Measurements from ENCODE around the gene ESYT2. TPM values are rescaled to one million over a fixed set of nuclear protein-coding genes. Genes with fewer than 3 reads are reported as not detected.
"Not testable (repeated sequence)": the region's sequence is repeated elsewhere in the genome, so short reads cannot be mapped to it uniquely, and the experiment has no call there.

The ESYT2 gene
- total RNA-seq, 4 donors from 2014 or later = 68.3 to 95.8 (median 82.6) TPM

DNA sequence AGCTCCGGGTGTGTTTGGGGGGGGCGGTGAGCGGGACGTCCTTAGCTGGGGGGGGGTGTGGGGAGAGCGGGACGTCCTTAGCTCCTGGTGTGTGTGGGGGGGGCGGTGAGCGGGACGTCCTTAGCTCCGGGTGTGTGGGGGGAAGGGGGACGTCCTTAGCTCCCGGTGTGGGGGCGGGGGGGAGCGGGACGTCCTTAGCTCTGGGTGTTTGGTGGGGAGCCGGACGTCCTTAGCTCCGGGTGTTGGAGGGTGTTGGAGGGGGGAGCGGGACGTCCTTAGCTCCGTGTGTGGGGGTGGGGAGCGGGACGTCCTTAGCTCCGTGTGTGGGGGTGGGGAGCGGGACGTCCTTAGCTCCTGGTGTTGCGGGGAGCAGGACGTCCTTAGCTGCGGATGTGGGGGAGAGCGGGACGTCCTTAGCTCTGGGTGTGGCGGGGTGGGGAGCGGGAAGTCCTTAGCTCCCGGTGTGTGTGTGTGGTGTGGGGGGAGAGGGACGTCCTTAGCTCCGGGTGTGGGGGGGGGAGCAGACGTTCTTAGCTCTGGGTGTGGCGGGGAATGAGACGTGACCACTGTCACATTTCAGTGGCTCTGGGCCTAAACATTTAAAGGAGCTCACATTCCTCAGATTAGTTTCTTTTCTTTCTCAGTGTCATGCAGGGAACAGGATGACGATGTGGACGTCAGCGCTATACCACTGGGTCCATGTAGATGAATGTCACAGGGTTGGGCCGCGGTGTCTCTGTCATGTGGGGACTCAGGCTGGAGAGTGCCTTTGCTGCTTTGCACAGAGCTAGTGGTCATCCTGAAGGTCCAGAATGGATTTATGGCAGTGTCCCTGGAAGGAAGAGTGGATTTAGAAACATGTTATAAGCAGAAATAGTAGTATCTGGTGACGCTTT, 34.5 kb upstream of the ESYT2 start:
- Histone ChIP-seq H3K4me1 (peaks cover 22% of the 10 kb centered on the region), H3K27ac (peak overlapping the region; percentile 86), H3K9me3 (no peaks in the 10 kb centered on the region), H3K36me3 (no peaks in the 10 kb centered on the region), H3K4me3 (peak overlapping the region; percentile 56), H3K27me3 (no peaks in the 10 kb centered on the region)
- peak; percentile 90 to 91 for DNase-seq (ENCODE audit: low spot score in 2 of 2)
- 5% methylated on average over 14 of the region's 45 CpGs for WGBS
- TF ChIP-seq POLR2A (IDR thresholded peaks at IDR 0.05) = peak in 1 of 2 donors; percentile 13
- TF ChIP-seq CTCF (IDR thresholded peaks at IDR 0.05) = no peak

DNA sequence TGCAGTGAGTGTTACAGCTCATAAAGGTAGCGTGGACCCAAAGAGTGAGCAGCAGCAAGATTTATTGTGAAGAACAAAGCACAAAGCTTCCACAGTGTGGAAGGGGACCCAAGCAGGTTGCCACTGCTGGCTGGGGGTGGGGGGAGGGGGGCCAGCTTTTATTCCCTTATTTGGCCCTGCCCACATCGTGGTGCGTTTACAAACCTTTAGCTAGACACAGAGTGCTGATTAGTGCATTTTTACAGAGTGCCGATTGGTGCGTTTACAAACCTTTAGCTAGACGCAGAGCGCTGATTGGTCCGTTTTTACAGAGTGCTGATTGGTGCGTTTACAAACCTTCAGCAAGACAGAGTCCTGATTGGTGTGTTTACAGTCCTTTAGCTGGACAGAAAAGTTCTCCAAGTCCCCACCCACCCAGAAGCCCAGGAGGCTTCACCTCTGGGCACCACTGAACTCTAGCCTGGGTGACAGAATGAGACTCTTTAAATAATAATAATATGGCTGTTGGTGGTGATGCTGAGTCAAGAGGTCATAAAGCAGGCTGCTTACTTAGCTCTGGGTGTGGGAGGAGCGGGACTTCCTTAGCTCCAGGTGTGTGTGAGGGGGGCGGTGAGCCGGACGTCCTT, 33.8 kb upstream of the ESYT2 start:
- 87% methylated on average over 9 of the region's 13 CpGs for WGBS
- DNase-seq (ENCODE audit: low spot score in 2 of 2); H3K9me3 ChIP-seq; H3K36me3 ChIP-seq; H3K27me3 ChIP-seq: not testable (repeated sequence)
- peak overlapping the region; percentile 56 for H3K4me3 ChIP-seq
- peak overlapping the region; percentile 86 for H3K27ac ChIP-seq
- H3K4me1 ChIP-seq = peaks cover 29% of the 10 kb centered on the region

GRCh38 chr7:158861936-158862704, 32.8 kb upstream of the ESYT2 start:
- Histone ChIP-seq H3K4me3 (no peak overlapping the region), H3K27me3 (no peaks in the 10 kb centered on the region), H3K9me3 (no peaks in the 10 kb centered on the region), H3K27ac (no peak overlapping the region), H3K4me1 (peaks cover 37% of the 10 kb centered on the region), H3K36me3 (no peaks in the 10 kb centered on the region)
- DNase-seq (ENCODE audit: low spot score in 2 of 2) = peak in 1 of 2 donors; percentile 8
- no peak for TF ChIP-seq POLR2A (IDR thresholded peaks at IDR 0.05)
- TF ChIP-seq POLR2AphosphoS5 (IDR thresholded peaks at IDR 0.05) = no peak
- no peak for TF ChIP-seq CTCF (IDR thresholded peaks at IDR 0.05)
- no peak for TF ChIP-seq EP300 (IDR thresholded peaks at IDR 0.05)
- 76% methylated on average over 11 of the region's 11 CpGs for WGBS

DNA sequence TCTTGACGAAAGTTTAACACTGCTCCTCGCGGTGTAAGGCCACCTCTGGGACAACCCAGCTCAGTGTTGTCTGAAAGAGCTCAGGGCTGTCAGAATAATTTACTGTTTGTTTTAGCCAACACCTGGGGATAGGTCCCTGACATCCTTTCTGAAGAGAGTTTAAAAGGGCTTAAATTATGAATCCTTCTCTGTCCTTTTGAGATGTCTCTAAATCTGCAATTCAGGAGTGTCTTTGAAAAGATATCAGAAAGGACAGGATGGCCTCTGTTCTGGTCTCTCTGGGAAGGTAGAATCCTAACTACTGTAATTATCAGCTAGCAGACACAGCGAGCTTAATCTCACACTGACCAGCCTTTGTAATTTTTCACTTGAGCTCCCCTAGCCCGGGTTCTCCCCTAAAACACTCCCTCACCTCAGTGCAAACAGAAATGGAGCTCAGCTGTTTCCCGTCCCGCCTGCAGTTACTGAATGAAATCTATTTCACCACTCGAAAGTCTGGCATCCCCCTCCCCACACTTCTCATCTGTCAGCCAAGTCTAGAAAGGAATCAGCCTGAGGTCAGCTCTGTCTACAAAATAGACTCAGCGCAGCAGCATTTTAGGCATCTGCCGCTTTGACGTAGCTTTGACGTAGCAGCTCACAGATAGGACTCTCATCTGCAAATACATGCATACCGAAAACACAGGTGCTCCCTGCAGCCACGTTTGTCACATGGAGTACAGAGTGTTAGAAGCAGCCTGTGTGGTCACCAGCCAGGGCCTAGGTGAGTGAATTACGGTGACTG, 31.9 kb upstream of the ESYT2 start:
- Histone ChIP-seq H3K9me3 (no peaks in the 10 kb centered on the region), H3K4me1 (peaks cover 40% of the 10 kb centered on the region), H3K27me3 (no peaks in the 10 kb centered on the region), H3K36me3 (no peaks in the 10 kb centered on the region), H3K4me3 (no peak overlapping the region), H3K27ac (no peak overlapping the region)
- DNase-seq (ENCODE audit: low spot score in 2 of 2) = peak in 1 of 2 donors; percentile 15
- 70% methylated on average over 15 of the region's 15 CpGs for WGBS
- TF ChIP-seq POLR2A (IDR thresholded peaks at IDR 0.05) (no peak), CTCF (IDR thresholded peaks at IDR 0.05) (no peak), EP300 (IDR thresholded peaks at IDR 0.05) (no peak), POLR2AphosphoS5 (IDR thresholded peaks at IDR 0.05) (no peak)

GRCh38 chr7:158860394-158860793, 31.1 kb upstream of the ESYT2 start:
- no peaks in the 10 kb centered on the region for H3K27me3 ChIP-seq
- no peak for DNase-seq (ENCODE audit: low spot score in 2 of 2)
- H3K9me3 ChIP-seq = no peaks in the 10 kb centered on the region
- no peak overlapping the region for H3K27ac ChIP-seq
- H3K4me3 ChIP-seq = no peak overlapping the region
- H3K4me1 ChIP-seq = peaks cover 37% of the 10 kb centered on the region
- TF ChIP-seq EP300 (IDR thresholded peaks at IDR 0.05) = no peak
- TF ChIP-seq POLR2AphosphoS5 (IDR thresholded peaks at IDR 0.05) = no peak
- TF ChIP-seq CTCF (IDR thresholded peaks at IDR 0.05) = no peak
- no peak for TF ChIP-seq POLR2A (IDR thresholded peaks at IDR 0.05)
- 95% methylated on average over 1 of the region's 1 CpG for WGBS
- H3K36me3 ChIP-seq = no peaks in the 10 kb centered on the region
